Stimulated activated CD4-positive, alpha-beta T cell treated with anti-CD3 and anti-CD28 coated beads, Interleukin-4, amount 100 ng/mL, for 4 hours (primary cell): ENCODE results near the gene ADAT3.
"Not testable (repeated sequence)": the region's sequence is repeated elsewhere in the genome, so short reads cannot be mapped to it uniquely, and the experiment has no call there.

Experiments used
- DNase-seq, 2 experiments: peaks; one replicate each; pipeline ENCODE4 v3.0.0-alpha.2; 2020

Gene ADAT3

GRCh38 chr19:1867349-1867724 lies 37.9 kb upstream of the ADAT3 start:
- no peak for DNase-seq

DNA sequence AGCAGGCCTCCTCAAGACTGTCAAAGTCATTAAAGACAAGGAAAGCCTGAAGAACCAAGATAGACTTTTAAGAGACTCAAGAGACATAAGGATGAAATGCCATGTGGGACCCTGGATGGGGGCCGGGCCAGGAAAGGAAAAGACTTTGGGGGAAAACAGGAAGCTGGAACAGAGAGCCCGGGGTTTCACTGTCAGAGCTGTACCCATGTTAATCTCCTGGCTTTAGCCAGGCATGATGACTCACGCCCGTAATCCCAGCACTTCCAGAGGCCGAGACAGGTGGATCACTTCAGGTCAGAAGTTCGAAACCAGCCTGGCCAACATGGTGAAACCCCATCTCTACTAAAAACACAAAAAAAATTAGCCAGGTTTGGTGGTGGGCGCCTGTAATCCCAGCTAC lies 36.2 kb upstream of the ADAT3 start:
- DNase-seq: no peak

GRCh38 chr19:1871140-1871597 lies 34.0 kb upstream of the ADAT3 start:
- DNase-seq: no peak

- DNase-seq: no peak
Measured at GRCh38 chr19:1871630-1872029, 33.6 kb upstream of the ADAT3 start.

DNA sequence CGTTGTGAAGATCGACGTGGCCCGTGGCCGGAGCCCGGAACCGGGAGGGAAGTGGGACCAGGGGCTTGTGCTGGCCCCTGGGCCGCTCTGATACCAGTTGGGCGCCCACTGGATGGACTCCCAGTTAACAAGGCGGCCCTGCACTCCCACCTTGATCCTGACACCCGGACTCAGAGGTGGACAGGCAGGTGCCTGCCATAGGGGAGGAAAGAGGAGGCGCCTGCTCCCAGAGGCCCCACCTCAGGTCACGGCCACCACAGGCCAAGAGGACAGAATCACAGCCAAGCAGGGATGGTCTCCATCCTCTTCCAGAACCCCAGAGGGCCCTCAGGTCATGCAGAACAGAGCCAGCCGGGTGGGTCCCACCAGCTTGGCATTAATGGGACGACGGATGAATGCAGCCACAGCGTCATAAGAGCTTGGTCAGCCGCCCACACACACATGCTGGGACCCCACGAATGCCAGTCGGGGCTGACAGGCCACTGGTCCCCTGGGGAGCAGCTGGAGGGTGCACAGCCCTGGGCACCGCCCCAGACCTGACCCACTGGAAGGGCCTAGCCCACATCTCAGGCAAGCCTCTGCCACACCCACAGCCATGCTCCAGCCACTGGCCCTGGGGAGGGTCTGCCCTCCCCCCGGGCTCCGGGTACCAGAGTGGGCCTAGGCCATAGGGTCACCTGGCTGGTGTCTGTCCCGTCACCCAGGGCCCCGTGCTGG lies 32.2 kb upstream of the ADAT3 start:
- no peak for DNase-seq

DNA sequence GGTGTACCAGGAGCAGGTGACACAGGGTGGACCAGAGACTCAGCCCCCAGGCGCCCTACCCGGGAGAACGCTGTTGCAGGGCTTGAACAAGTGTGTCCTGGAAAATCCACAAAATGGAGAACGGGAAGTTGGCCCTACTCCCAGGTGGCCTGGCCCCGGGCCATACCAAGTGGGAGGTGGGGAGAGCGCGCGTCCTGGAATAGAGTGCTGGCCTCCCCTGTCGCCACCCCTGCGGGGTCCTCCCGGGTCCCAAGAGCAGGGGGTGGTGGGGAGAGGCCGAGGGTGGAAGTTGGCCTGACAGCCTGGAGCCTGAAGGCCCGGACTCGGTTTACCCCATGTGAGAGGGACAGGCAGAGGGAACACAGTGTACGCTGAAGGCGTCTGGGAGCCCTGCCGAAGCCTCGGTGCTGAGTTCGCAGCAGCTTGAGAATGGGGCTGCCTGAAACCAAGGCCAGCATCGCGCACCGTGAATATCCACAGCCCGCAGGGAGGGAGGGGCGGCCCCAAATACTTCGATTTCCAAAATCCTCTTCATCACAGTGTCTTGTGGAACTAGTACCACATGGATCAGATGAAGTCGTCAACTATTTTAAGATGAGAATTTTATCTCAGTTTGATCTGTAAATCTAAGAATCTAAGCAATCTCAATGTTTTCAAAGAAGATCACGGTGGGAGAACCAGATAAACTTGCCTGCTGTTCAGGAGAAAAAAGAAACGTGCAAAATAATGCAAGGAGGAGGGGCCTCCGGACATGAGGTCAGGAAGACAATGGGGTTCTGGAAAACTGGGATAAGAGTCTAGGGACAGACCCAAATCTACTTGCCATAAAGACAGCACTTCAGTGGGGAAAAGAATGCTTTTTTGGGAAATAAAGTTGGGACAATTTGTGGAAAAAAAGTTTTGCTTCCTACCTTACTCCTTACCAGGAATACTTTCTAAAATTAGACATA lies 31.4 kb upstream of the ADAT3 start:
- DNase-seq: no peak

DNA sequence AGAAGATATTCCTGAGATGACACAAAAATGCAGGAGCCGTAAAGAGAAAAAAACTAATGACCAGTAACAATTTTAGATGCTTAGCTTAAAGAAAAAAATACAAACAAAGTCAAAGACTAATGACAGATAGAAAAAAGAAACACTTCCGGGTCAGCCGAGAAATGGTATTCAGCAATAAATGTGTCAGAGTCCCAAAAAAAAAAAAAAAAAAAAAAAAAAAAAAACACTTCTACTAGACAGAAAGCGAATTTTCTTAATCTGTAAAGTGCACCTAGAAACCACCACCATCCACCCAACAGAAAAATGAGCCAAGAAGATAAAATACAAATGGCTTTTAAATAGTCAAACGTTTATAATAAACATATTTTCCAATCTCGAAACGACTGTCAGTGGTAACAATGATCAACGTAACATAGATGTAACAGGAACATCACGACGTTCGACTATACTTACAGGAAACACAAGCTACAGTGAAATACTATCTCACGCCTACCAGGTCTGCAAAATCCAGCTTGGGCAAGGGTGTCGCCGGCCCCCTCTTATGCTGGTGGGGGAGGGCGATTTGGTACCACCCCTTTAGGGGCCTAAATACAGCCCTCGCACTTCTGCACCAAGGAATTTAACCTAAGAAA lies 30.5 kb upstream of the ADAT3 start:
- no peak for DNase-seq

DNA sequence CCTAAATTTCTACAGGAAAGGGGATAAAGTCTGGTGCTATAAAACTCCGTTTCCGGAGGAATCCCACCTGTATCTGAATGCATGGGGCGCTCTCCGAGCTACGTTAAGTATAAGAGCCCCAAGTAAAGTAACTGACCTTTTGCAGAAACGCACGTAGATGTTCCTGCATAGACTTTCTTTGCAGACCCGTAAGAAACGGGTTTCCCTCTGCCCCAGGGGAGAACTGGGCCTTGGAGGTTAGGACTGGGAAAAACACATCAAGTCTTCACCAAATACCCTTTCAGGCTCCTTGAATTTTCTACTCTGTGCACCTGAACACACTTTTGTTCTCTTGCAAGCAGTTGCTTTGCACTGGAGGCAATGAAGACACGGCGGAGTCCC lies 29.9 kb upstream of the ADAT3 start:
- not testable (repeated sequence) for DNase-seq

DNA sequence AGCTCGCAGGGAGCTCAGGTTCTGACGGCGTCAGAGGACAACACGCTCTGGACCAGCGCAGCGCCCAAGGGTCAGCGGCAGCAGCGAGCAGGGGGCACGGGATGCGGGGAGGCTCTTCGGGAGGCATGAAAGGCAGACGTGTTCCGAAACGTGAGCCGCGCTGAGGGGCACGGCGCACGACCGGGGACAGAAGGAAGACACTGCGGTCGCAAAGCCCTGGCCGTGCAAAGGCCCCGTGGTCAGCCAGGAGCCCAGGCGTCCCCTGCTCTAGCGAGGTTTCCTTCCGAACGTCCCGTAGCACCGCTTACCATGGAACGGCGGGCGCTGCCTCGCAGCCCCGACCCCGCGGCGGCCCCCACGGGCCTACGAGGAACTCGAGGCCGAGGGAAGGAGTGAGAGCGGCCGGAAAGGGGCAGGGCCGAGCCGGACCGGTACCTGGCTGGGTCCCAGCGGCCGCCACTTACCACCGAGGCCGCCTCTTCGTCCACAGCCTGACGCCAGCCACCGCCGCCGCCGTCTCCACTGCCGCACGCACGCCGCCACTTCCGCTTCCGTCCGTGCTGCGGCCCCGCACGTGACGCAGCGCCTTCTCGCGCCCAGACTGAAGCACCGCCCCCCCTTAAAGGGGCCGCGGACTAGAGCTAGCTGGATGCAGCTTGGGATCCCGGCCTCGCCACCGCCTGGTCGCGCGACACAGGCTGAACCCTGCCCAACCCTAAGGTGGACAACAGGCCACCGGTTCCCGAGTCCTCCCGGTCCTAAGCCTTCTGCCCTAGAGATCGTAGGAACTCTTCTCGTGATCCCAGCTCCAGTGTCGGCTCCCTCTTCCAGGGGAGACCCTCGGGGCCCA lies 29.3 kb upstream of the ADAT3 start:
- peak; percentile 83 to 86 for DNase-seq

DNA sequence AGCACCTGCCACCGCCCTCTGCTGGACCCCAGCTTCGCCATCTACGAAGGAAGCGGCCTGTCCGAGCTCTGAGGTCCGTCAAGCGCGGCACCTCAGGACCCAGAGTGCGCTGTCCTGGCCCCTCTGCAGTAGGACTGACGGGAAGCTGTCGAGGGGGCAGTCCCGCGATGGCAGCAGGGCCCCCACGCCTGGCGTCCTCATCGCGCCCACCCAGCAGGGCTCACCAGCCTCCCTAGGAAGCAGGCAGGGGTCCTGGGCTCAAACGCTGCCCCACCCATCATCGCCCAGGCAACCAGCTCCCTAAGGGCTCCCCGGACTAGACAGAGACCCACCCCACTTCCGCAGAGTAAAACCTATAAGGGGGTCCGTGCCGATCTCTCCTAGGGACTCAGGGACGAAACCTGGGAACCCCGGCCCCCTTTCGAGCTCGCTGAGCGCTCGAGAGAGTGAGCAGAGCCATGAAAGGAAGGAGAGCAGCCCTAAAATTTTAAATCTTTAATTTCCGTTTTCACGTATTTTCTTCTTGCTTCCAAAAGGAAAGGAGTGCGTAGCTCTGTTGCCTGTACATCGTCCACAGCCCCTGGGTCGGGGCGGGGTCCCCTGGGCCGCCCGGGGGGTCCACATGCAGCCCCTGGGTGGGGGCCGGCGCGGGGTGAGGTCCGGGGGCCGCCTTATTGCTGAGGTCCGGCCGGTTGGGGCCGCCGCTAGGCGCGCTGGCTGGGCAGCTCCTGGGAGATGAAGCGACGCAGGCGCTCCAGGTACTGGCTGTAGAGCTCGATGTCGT lies 28.5 kb upstream of the ADAT3 start:
- not testable (repeated sequence) for DNase-seq

DNA sequence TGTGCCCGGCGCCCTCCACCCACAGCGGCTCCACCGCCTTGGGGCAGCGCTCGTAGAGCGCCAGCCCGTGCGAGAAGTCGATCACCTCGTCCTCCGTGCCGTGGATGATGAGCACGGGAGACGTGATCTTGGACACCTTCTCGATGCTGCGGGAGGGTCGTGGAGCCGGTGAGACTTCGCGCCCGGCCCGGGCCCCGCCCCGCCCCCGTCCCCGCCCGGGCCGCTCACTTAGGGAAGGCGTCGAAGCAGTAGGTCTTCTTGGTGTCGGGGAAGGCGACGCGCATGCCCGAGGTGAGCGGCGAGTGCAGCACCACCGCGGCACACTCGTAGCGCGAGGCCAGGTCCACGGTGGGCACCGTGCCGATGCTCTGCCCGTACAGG lies 27.9 kb upstream of the ADAT3 start:
- not testable (repeated sequence) for DNase-seq

- not testable (repeated sequence) for DNase-seq
Measured at GRCh38 chr19:1878583-1878982, 26.6 kb upstream of the ADAT3 start.

DNA sequence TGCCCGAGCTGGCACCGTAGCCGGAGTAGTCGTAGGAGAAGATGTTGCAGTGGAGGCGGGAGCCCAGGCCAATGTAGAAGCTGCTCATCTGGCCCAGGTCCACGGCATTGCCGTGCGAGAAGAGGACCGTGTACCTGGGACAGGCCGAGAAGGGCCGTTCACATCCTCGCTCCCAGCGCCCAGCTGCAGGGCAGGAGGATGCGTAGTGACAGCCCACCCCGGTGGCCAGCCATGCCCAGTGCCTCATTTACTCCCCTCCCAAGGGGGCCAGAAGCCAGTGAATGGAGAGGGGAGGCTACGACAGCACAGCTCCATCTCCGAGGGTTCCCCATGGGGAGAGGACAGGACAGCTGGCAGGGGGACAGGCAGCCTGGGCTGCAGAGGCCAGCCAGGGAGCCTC lies 25.2 kb upstream of the ADAT3 start:
- DNase-seq: not testable (repeated sequence)

GRCh38 chr19:1880611-1881392 lies 24.4 kb upstream of the ADAT3 start:
- no peak for DNase-seq

- DNase-seq: not testable (repeated sequence)
Measured at GRCh38 chr19:1881393-1882088, 23.7 kb upstream of the ADAT3 start.

GRCh38 chr19:1882089-1882785 lies 23.0 kb upstream of the ADAT3 start:
- peak; percentile 44 to 67 for DNase-seq

DNA sequence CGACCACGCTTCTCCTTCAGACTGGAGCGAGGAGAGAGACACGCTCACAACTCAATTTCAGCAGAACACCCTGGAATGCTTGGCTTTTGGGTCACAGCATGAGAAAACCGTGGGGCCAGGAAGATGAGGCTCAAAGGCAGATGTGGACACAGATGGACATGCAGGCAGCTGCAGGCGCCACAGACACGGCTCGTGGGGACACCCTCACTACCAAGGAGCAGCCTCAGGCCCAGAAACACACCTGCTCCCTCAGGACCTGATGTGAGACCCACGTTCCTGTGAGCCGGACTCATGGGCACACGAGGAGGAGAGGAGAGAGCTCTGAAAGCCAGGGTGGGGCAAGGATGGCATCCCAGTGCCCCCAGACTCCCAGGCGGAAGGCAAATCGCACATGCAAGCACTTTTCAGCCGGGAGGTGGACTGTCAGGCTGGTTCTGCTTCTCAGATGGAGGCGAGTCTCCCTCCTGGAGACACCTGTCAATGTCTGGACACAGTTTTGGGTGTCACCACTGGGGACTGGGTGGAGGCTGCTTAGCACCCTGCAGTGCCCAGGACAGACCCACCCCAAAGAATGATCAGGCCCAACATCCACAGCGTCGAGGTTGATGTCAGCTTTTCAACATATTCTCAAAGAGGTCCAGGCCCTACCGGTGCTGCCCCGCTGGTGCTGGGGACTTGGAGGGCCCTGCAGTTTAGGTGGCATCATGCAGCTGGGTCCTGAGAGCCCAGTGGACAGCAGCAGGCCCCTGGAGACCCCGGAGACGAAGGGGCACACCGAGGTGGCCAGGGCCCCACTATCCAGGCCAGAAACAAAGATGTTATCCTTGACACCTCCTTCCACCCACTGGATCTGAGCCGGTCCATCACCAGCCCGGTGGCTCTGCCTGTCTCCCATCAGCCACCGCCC lies 22.2 kb upstream of the ADAT3 start:
- no peak for DNase-seq

DNA sequence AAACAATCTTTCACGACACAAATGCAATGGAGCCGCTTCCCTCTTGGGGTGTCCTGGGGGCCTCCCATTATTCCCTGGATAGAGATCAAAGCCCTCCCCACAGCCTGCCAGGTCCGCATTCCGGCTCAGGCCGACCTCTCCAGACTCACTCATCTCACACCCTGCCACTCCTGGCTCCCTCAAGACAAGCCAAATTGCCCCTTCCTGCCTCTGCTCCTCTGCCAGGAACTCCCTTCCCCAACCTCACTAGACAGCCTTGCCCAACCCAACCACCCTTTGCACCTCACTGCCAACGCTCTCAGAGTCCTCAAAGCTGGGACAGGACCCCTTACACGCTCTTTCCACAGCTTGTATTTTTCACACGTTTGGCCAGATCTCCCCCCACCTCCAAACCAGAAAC lies 21.4 kb upstream of the ADAT3 start:
- no peak for DNase-seq
